ENCODE results near the gene HLCS.

HLCS gene

DNA sequence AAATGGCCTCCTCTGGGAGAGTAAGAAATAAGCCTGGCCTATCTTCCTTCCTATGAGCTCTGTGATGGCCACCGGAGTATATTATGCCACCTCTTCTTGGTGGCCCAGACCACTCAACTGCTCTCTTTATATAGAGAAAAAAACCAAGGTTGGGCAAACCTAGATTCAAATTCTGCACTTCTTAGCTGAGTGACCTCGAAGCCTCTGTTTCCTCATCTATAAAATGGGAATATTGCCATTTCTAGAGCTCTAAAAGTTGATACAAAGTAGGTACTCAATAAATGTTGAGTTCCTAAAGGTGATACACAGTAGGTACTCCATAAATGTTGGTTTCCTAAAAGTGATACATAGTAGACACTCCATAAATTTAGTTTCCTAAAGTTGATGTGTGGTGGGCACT, 120.7 kb downstream of the HLCS start:
- Histone ChIP-seq H3K4me1 (ENCODE audit: control insufficient read depth, insufficient read depth, low read length) (no peaks in the 10 kb centered on the region), H3K27me3 (ENCODE audit: control insufficient read depth, insufficient read depth, low read length) (no peaks in the 10 kb centered on the region), H3K9me3 (ENCODE audit: control insufficient read depth, low read length) (no peaks in the 10 kb centered on the region), H3K36me3 (ENCODE audit: control insufficient read depth, insufficient read depth, low read length) (no peaks in the 10 kb centered on the region), H3K9ac (ENCODE audit: low read length) (no peak overlapping the region), H3K4me3 (ENCODE audit: low read length) (no peak overlapping the region)

DNA sequence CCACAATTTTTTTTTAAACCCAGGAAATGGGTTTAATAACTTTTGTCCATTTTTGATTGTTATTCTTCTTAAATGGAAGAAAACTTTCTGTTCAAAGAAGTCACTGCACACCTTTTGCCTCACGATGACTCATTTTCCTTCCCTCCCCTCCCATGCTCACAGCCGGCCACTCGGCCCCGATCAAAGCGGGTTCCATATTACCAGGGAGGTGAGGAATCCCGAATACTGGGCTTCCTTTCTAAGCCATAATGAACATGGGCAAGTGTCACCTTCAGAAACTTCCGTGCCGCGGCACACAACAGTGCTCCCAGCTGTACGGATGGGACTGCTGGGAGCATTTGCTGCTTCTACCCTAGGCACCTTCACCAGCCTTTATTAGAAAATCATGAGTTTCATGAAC, 121.4 kb downstream of the HLCS start:
- Histone ChIP-seq H3K36me3 (ENCODE audit: control insufficient read depth, insufficient read depth, low read length) (no peaks in the 10 kb centered on the region), H3K9ac (ENCODE audit: low read length) (no peak overlapping the region), H3K27me3 (ENCODE audit: control insufficient read depth, insufficient read depth, low read length) (no peaks in the 10 kb centered on the region), H3K4me3 (ENCODE audit: low read length) (no peak overlapping the region), H3K9me3 (ENCODE audit: control insufficient read depth, low read length) (no peaks in the 10 kb centered on the region), H3K4me1 (ENCODE audit: control insufficient read depth, insufficient read depth, low read length) (no peaks in the 10 kb centered on the region)

DNA sequence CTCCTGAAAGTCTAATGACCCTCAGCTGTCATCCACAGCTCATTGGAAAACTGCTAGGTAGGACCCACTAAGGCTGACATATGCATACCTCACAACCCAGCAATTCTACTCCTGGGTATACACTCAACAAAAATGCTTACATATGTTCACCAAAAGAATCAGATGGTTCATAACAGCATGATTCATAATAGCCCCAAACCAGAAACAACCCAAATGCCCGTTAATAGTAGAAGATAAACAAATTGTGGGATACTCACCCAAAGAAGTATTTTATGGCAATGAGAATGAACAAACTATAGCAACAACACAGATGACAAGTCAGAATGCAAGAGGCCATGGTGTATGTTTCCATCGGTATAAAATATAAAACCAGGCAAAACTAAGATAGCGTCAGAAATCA, 124.6 kb downstream of the HLCS start:
- Histone ChIP-seq H3K27me3 (ENCODE audit: control insufficient read depth, insufficient read depth, low read length) (no peaks in the 10 kb centered on the region), H3K4me1 (ENCODE audit: control insufficient read depth, insufficient read depth, low read length) (no peaks in the 10 kb centered on the region), H3K4me3 (ENCODE audit: low read length) (no peak overlapping the region), H3K9me3 (ENCODE audit: control insufficient read depth, low read length) (no peaks in the 10 kb centered on the region), H3K36me3 (ENCODE audit: control insufficient read depth, insufficient read depth, low read length) (no peaks in the 10 kb centered on the region), H3K9ac (ENCODE audit: low read length) (no peak overlapping the region)

DNA sequence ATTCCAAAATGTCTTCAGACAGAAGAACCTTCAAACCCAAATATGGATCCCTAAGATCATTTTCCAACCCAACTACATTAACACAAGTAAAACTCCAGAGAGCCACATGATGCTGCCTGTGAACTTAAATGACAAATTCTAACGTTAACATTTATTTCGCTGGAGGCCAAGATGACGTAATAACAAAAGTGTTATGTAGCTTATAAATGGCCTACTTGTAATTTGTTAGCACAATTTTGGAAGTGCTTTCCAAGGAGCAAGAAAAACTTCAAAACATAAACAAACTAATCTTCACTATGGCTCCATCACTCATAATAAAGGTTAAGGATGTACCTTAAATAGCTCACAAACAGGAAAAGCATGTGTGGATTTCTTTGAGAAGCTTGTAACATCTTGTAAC, 126.7 kb downstream of the HLCS start:
- no peaks in the 10 kb centered on the region for H3K9me3 ChIP-seq (ENCODE audit: control insufficient read depth, low read length)
- H3K27me3 ChIP-seq (ENCODE audit: control insufficient read depth, insufficient read depth, low read length) = no peaks in the 10 kb centered on the region
- no peaks in the 10 kb centered on the region for H3K36me3 ChIP-seq (ENCODE audit: control insufficient read depth, insufficient read depth, low read length)
- H3K4me1 ChIP-seq (ENCODE audit: control insufficient read depth, insufficient read depth, low read length) = no peaks in the 10 kb centered on the region
- H3K9ac ChIP-seq (ENCODE audit: low read length) = no peak overlapping the region
- H3K4me3 ChIP-seq (ENCODE audit: low read length) = no peak overlapping the region

DNA sequence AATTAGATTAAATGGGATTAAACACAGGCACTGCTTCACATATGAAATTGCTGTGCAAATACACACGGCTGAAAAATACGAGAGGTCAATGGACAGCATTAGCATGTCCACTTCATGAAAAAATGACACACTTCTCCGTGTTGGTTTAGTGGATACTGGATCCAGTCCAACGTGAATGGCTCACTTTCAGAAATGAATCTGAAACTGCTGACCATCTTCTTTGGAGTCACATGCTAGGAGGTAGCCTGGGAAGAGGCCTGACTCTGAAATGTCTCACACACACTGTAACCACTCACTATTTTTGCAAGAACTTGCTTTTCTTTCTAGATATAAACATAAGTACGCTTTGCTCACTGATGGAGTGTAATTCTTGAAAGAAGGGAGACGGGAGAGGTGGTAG, 127.3 kb downstream of the HLCS start:
- Histone ChIP-seq H3K4me1 (ENCODE audit: control insufficient read depth, insufficient read depth, low read length) (no peaks in the 10 kb centered on the region), H3K9me3 (ENCODE audit: control insufficient read depth, low read length) (no peaks in the 10 kb centered on the region), H3K9ac (ENCODE audit: low read length) (no peak overlapping the region), H3K36me3 (ENCODE audit: control insufficient read depth, insufficient read depth, low read length) (no peaks in the 10 kb centered on the region), H3K27me3 (ENCODE audit: control insufficient read depth, insufficient read depth, low read length) (no peaks in the 10 kb centered on the region), H3K4me3 (ENCODE audit: low read length) (no peak overlapping the region)

DNA sequence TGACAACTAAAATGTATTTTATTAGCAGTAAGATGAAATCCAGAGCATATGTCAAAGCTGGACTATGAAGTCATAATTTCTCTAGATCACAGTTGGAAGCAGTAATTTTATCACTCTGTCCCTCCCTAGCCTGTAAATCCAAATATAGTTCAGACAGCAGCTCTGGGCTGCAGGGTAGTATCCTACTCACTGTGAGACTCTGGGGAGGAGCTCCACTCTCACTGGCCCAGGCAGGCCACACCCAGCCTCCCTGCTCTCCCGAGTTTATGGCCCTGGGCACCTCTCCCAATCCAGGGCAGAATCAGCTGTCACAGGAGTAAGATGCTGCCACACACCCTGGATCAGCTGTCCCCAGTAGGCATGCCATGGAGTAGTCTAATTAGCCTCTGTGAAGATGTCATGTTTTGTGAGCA, 131.1 kb downstream of the HLCS start:
- no peaks in the 10 kb centered on the region for H3K36me3 ChIP-seq (ENCODE audit: control insufficient read depth, insufficient read depth, low read length)
- no peak overlapping the region for H3K4me3 ChIP-seq (ENCODE audit: low read length)
- no peaks in the 10 kb centered on the region for H3K4me1 ChIP-seq (ENCODE audit: control insufficient read depth, insufficient read depth, low read length)
- no peaks in the 10 kb centered on the region for H3K9me3 ChIP-seq (ENCODE audit: control insufficient read depth, low read length)
- H3K27me3 ChIP-seq (ENCODE audit: control insufficient read depth, insufficient read depth, low read length) = no peaks in the 10 kb centered on the region
- H3K9ac ChIP-seq (ENCODE audit: low read length) = no peak overlapping the region

DNA sequence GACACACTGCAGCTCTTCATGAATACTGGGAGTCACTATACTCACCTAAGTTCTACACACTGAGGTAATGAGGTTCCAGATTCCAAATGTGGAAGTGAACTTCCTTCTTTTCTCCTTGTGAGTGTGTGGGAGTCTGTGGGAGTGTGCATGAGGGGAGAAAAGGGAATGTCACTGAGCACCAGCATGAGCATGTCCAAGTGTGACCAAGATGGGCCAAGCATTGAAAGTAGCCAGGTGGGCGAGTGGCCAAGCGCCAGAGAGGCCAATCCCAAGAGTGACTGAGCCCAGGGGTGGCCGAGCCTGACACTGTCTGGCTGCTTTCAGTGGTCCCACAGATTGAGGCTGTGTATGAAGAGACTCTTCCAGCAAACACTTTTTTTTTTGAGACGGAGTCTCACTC, 132.3 kb downstream of the HLCS start:
- H3K27me3 ChIP-seq (ENCODE audit: control insufficient read depth, insufficient read depth, low read length) = no peaks in the 10 kb centered on the region
- H3K9ac ChIP-seq (ENCODE audit: low read length) = no peak overlapping the region

DNA sequence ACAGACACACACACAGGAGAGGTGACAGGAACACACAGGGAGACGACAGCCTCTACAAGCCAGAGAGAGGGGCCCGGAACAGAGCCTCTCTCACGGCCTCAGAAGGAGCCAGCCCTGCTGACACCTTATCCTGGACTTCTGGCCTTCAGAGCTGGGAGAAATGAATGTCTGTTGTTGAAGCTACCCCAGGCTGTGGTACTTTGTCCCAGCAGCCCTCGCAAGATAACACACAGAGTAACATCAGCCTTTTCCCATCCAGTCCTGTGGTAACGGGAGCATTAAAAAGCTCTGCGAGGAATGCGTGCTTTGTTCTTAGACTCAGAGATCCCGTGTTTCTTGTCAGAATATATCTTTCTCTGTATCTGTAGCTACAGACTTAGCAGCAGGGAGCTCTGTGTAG, 136.4 kb downstream of the HLCS start:
- Histone ChIP-seq H3K4me3 (ENCODE audit: low read length) (no peak overlapping the region), H3K4me1 (ENCODE audit: control insufficient read depth, insufficient read depth, low read length) (no peaks in the 10 kb centered on the region), H3K9ac (ENCODE audit: low read length) (no peak overlapping the region), H3K27me3 (ENCODE audit: control insufficient read depth, insufficient read depth, low read length) (no peaks in the 10 kb centered on the region), H3K9me3 (ENCODE audit: control insufficient read depth, low read length) (no peaks in the 10 kb centered on the region), H3K36me3 (ENCODE audit: control insufficient read depth, insufficient read depth, low read length) (no peaks in the 10 kb centered on the region)

More for the DNA sequence above, 132.3 kb downstream of the HLCS start:
- Histone ChIP-seq H3K4me1 (ENCODE audit: control insufficient read depth, insufficient read depth, low read length) (no peaks in the 10 kb centered on the region), H3K4me3 (ENCODE audit: low read length) (no peak overlapping the region), H3K36me3 (ENCODE audit: control insufficient read depth, insufficient read depth, low read length) (no peaks in the 10 kb centered on the region), H3K9me3 (ENCODE audit: control insufficient read depth, low read length) (no peaks in the 10 kb centered on the region)

DNA sequence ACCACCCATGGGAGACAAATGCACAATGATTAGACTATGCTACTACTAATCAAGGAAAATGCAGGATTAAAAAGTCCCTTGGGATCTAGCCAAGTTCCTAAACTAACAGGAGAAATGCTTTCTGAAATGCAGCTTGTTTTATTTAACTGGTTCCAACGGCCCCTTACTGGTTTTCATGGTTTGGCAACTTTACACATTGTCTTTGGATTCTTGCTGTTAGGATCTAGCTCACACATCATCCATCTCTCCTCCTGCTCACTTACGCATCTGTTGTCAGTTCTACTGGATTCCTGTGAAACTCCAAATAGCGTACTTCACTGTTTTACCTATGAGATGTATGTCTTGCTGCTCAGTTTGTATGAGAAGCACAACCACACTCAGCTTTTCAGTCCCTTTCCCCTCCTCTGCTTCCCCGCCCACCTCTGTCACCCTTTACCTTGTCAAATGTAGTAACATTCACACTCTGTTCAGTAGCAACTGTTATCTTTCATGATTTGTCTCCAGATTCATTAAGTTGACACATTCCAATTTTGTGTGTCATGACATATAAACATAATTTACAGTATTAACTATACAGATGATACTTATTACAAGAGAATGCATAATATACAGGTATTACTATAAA, 137.5 kb downstream of the HLCS start:
- no peaks in the 10 kb centered on the region for H3K36me3 ChIP-seq (ENCODE audit: control insufficient read depth, insufficient read depth, low read length)
- H3K9me3 ChIP-seq (ENCODE audit: control insufficient read depth, low read length) = no peaks in the 10 kb centered on the region
- H3K4me3 ChIP-seq (ENCODE audit: low read length) = no peak overlapping the region
- H3K27me3 ChIP-seq (ENCODE audit: control insufficient read depth, insufficient read depth, low read length) = no peaks in the 10 kb centered on the region
- H3K4me1 ChIP-seq (ENCODE audit: control insufficient read depth, insufficient read depth, low read length) = no peaks in the 10 kb centered on the region
- no peak overlapping the region for H3K9ac ChIP-seq (ENCODE audit: low read length)

DNA sequence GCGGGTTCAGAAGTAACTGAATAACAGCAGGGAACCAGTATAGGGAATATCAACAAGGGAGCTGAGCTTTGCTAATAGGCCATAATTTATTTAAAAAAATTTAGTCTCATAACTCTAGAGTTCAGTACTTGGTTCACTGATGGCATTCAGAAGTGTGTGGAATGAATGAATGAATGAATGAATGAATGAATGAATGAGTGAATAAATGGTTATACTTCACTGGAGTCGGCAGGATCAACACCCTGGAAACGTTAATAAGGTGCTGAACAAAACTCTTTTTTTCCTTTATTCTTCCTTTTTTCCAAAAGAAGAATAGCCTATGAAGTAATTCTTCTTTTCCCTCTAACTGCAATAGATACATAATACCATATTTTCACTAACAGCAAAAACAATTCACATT, 138.3 kb downstream of the HLCS start:
- no peaks in the 10 kb centered on the region for H3K27me3 ChIP-seq (ENCODE audit: control insufficient read depth, insufficient read depth, low read length)
- no peaks in the 10 kb centered on the region for H3K36me3 ChIP-seq (ENCODE audit: control insufficient read depth, insufficient read depth, low read length)
- no peaks in the 10 kb centered on the region for H3K4me1 ChIP-seq (ENCODE audit: control insufficient read depth, insufficient read depth, low read length)
- H3K4me3 ChIP-seq (ENCODE audit: low read length) = no peak overlapping the region
- no peaks in the 10 kb centered on the region for H3K9me3 ChIP-seq (ENCODE audit: control insufficient read depth, low read length)
- no peak overlapping the region for H3K9ac ChIP-seq (ENCODE audit: low read length)

DNA sequence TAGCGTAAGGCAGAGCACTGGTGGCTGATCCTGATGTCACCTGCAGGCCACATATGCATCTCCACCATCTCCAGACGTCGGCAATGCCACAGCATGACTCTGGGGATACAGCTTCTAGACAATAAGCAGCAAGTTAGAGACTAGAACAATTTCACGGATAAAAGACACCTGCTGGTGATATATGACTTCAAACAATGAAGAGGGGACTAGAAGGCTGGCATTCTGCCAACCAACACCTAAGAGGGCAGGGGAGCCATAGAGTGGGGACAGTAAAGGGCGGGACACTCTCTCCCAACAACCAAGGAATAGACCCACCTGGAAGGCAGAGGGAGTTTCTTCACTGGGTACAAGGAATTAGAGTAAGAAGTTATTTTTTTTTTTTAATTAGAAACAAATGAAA, 140.8 kb downstream of the HLCS start:
- no peak overlapping the region for H3K4me3 ChIP-seq (ENCODE audit: low read length)
- no peaks in the 10 kb centered on the region for H3K9me3 ChIP-seq (ENCODE audit: control insufficient read depth, low read length)
- H3K36me3 ChIP-seq (ENCODE audit: control insufficient read depth, insufficient read depth, low read length) = no peaks in the 10 kb centered on the region
- no peak overlapping the region for H3K9ac ChIP-seq (ENCODE audit: low read length)
- no peaks in the 10 kb centered on the region for H3K27me3 ChIP-seq (ENCODE audit: control insufficient read depth, insufficient read depth, low read length)
- H3K4me1 ChIP-seq (ENCODE audit: control insufficient read depth, insufficient read depth, low read length) = no peaks in the 10 kb centered on the region

DNA sequence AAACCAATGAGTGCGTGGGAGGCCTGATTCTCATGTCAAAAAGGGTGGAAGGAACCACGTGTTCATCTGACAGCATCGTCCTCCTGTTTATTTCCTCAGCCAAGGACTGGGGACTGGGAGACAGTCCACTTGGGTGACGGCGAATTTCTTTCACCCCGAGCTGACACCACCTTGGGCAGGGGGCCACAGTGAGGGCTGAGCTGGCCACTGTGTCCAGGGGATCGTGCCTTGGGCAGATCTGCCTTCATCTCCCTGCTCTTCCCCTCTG, 145.5 kb downstream of the HLCS start:
- H3K9ac ChIP-seq (ENCODE audit: low read length) = no peak overlapping the region

More for the DNA sequence above, 145.5 kb downstream of the HLCS start:
- no peaks in the 10 kb centered on the region for H3K36me3 ChIP-seq (ENCODE audit: control insufficient read depth, insufficient read depth, low read length)
- no peaks in the 10 kb centered on the region for H3K4me1 ChIP-seq (ENCODE audit: control insufficient read depth, insufficient read depth, low read length)
- no peaks in the 10 kb centered on the region for H3K9me3 ChIP-seq (ENCODE audit: control insufficient read depth, low read length)
- no peaks in the 10 kb centered on the region for H3K27me3 ChIP-seq (ENCODE audit: control insufficient read depth, insufficient read depth, low read length)
- no peak overlapping the region for H3K4me3 ChIP-seq (ENCODE audit: low read length)
